Thyroid gland (tissue), 4 donors: ENCODE results near the gene INPP5J. TPM values are rescaled to one million over a fixed set of nuclear protein-coding genes. Genes with fewer than 3 reads are reported as not detected.

Experiments
- DNase-seq, 2 donors: peaks; one replicate each; pipeline ENCODE4 v3.0.0-alpha.2; 2019
- H3K27ac ChIP-seq, 3 donors: fragments of 200-600 bp; sonication (generic); 1 replicate in 2 of 3; 2 replicates in 1 of 3; pipeline ENCODE4 v1.5.1; 2016 to 2019; ENCODE audit warnings: mild to moderate bottlenecking in 1 of 3, moderate library complexity in 1 of 3
- H3K27me3 ChIP-seq: fragments of 200-600 bp; sonication (generic); one replicate; pipeline ENCODE4 v1.5.1; 2019
- H3K36me3 ChIP-seq, 2 donors: fragments of 200-600 bp; sonication (generic); one replicate each; pipeline ENCODE4 v1.5.1; 2016 to 2019
- H3K4me1 ChIP-seq, 2 donors: fragments of 200-600 bp; sonication (generic); one replicate each; pipeline ENCODE4 v1.5.1; 2017 to 2019
- H3K4me3 ChIP-seq, 3 donors: fragments of 200-600 bp; sonication (generic); replicated peaks in 1 of 3; 1 replicate in 2 of 3; 2 replicates in 1 of 3; pipeline ENCODE4 v1.5.1; 2016; ENCODE audit warnings: mild to moderate bottlenecking in 1 of 3
- H3K9me3 ChIP-seq: fragments of 200-600 bp; sonication (generic); one replicate; pipeline ENCODE4 v1.5.1; 2017
- CTCF ChIP-seq, 6 experiments: fragments of 200-600 bp in 3 of 6; fragments of 450-650 bp in 3 of 6; sonication (generic) in 3 of 6; IDR thresholded peaks; one replicate each; pipeline ENCODE4 v1.5.1; 2016 to 2019; ENCODE audit warnings: antibody characterized with exemption in 6 of 6, mild to moderate bottlenecking in 2 of 6, inconsistent platforms in 1 of 6, moderate library complexity in 1 of 6
- POLR2A ChIP-seq, 2 donors: fragments of 450-650 bp; IDR thresholded peaks; one replicate each; pipeline ENCODE4 v1.6.1; 2017; ENCODE audit warnings: antibody characterized with exemption in 2 of 2, mild to moderate bottlenecking in 2 of 2, moderate library complexity in 1 of 2
- WGBS, 2 donors: methylation state at CpG; one replicate each; pipeline ENCODE4 v1.1.5; 2017; 5-methylcytosine and 5-hydroxymethylcytosine counted together
- intact Hi-C: fragments of 100-400 bp; cut with DNase I; formaldehyde crosslinking; loops from one replicate; pipeline ENCODE4 v1.15.1; 2023
- total RNA-seq, 4 donors: library from RNA; depleted of rRNA; stranded (reverse); fragments of >200 nt; gene quantifications; one replicate each; pipeline ENCODE4 v1.2.3, GENCODE V29; 2016

The INPP5J gene
- total RNA-seq, 4 donors from 2014 or later, result 180 to 665 (median 442) TPM

DNA sequence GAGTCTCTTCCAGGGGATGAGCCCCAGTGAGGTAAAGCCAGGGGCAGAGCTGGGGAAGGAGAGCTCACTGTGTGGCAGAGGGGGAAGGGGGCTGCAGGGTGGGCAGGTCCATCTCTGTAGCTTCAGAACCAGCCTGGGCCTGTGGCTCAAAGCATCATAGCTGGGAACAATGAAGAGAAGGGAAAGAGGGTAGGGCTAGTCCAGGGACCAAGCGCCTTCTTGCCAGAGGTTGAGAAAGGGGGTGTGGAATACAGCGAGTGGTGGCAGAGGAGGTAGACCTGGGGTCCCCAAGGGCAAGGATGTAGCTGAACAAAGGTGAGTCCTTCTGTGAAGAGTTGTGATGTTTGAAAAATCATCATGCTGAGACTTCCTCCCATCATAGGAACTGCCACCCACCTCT, 18.8 kb downstream of the INPP5J start:
- Histone ChIP-seq H3K4me3 (no peak overlapping the region), H3K27me3 (no peaks in the 10 kb centered on the region), H3K27ac (no peak overlapping the region), H3K9me3 (no peaks in the 10 kb centered on the region), H3K4me1 (peaks cover 10 to 30% of the 10 kb centered on the region in 2 donors), H3K36me3 (no peaks in the 10 kb centered on the region)
- intact Hi-C loops, result loop anchor here (5.0 kb wide), 1 partner anchor 34 kb away; the partner anchor contains the start of gene SELENOM
- no peak for DNase-seq
- 96 to 98% methylated on average over 2 of the region's 2 CpGs for WGBS, 2 donors
- TF ChIP-seq POLR2A (IDR thresholded peaks at IDR 0.05), result no peak
- no peak for TF ChIP-seq CTCF (IDR thresholded peaks at IDR 0.05)

DNA sequence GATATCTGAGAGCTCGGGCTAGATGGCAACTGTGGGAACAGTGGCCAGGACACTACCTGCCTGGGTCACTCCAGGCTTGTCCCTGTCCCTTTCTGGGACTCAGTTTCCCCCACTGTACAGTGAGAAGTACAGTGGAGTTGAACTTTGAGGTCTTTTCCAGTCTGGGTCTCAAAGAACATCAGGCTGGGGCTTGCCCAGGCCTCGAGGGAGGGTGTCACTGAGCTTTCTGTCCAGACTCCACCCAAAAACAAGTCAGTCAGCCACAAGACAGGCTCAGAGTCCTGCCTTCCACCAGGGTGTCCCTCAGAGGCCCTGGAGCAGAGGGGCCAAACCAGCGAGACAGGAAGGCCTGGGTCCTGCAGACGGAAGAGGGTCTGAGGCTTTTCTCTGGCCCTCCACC, 19.5 kb downstream of the INPP5J start:
- H3K36me3 ChIP-seq, result no peaks in the 10 kb centered on the region
- H3K27ac ChIP-seq, result no peak overlapping the region
- no peaks in the 10 kb centered on the region for H3K9me3 ChIP-seq
- H3K27me3 ChIP-seq, result no peaks in the 10 kb centered on the region
- H3K4me1 ChIP-seq, result peaks cover 10 to 30% of the 10 kb centered on the region in 2 donors
- no peak overlapping the region for H3K4me3 ChIP-seq
- intact Hi-C loops, result loop anchor here (5.0 kb wide), 1 partner anchor 35 kb away; the partner anchor contains the start of gene SELENOM
- 93 to 100% methylated on average over 1 to 4 of the region's 4 CpGs for WGBS, 2 donors
- TF ChIP-seq POLR2A (IDR thresholded peaks at IDR 0.05), result no peak
- TF ChIP-seq CTCF (IDR thresholded peaks at IDR 0.05), result no peak
- DNase-seq, result no peak

DNA sequence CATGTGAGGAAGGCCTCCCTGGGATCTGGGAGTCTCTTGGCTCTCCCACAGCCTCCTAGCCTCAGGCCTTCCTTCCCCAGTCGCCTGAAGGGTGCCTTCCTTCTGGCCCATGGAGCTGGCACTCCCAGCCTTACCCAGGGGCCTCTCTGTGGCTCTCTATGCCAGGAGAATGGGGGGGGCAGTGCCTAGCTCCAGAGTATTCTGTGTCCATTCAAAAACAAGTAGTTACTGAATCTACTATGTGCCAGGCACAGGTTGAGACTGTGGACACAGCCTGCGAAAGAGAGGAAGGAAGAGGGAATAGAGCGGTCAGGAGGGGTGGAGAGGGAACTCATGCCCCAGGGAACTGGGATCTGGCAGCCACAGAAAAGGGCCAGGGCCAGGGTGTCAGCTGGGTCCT, 20.3 kb downstream of the INPP5J start:
- intact Hi-C loops, result loop anchor here (5.0 kb wide), 1 partner anchor 36 kb away; the partner anchor contains the start of gene SELENOM
- no peaks in the 10 kb centered on the region for H3K9me3 ChIP-seq
- TF ChIP-seq CTCF (IDR thresholded peaks at IDR 0.05) (no peak), POLR2A (IDR thresholded peaks at IDR 0.05) (no peak)
- 54 to 58% methylated on average over 2 to 3 of the region's 3 CpGs for WGBS, 2 donors
- peaks cover 10 to 31% of the 10 kb centered on the region in 2 donors for H3K4me1 ChIP-seq
- H3K4me3 ChIP-seq, result no peak overlapping the region
- H3K27me3 ChIP-seq, result no peaks in the 10 kb centered on the region
- peak; percentile 48 to 54 for DNase-seq
- peak overlapping the region; percentile 3 to 43 (median 17) for H3K27ac ChIP-seq
- H3K36me3 ChIP-seq, result no peaks in the 10 kb centered on the region

DNA sequence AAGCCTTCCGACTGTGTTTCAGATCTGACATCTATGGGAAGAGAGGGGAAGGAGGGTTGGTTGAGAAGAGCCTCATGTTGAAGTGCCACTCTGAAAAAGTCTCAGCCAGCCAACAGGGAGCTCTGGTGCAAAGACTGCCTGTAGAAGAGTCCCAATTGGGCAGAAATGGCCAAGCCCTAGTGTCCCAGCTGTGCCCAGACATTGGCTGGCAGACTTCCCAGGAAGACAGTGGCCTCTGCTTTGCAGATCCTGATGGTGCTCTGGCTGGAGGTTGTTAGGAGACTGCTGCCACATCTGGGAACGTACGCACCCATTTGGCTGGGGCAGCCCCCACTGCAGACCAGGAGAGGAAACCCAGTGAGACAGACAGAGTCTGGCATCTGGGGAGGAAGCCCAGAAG, 20.8 kb downstream of the INPP5J start:
- no peak overlapping the region for H3K4me3 ChIP-seq
- peak overlapping the region; percentile 3 to 32 (median 17) for H3K27ac ChIP-seq
- no peaks in the 10 kb centered on the region for H3K36me3 ChIP-seq
- WGBS, 2 donors, result 48 to 61% methylated on average over 1 to 3 of the region's 3 CpGs
- no peaks in the 10 kb centered on the region for H3K27me3 ChIP-seq
- TF ChIP-seq POLR2A (IDR thresholded peaks at IDR 0.05), result peak in 1 of 2 donors; percentile 22
- TF ChIP-seq CTCF (IDR thresholded peaks at IDR 0.05), result no peak
- peaks cover 10 to 36% of the 10 kb centered on the region in 2 donors for H3K4me1 ChIP-seq
- intact Hi-C loops, result loop anchor here (5.0 kb wide), 1 partner anchor 36 kb away; the partner anchor contains the start of gene SELENOM
- DNase-seq, result peak; percentile 63 to 83
- H3K9me3 ChIP-seq, result no peaks in the 10 kb centered on the region

GRCh38 chr22:31144223-31144622, 21.5 kb downstream of the INPP5J start:
- Histone ChIP-seq H3K4me3 (no peak overlapping the region), H3K27me3 (no peaks in the 10 kb centered on the region), H3K9me3 (no peaks in the 10 kb centered on the region), H3K4me1 (peaks cover 10 to 40% of the 10 kb centered on the region in 2 donors), H3K36me3 (no peaks in the 10 kb centered on the region), H3K27ac (no peak overlapping the region)
- no peak for DNase-seq
- no peak for TF ChIP-seq CTCF (IDR thresholded peaks at IDR 0.05)
- TF ChIP-seq POLR2A (IDR thresholded peaks at IDR 0.05), result no peak
- intact Hi-C loops, result loop anchor here (5.0 kb wide), 1 partner anchor 37 kb away; the partner anchor contains the start of gene SELENOM
